IMR-90 (cell line): ENCODE results near the gene CKAP2L. TPM values are rescaled to one million over a fixed set of nuclear protein-coding genes. Genes with fewer than 3 reads are reported as not detected.

Source experiments
- ATAC-seq: fragments of 200-7000 bp; cut with Tn5 transposase; 2 replicates; pipeline ENCODE4 v1.9.1; 2020; ENCODE audit warnings: low read depth, mild to moderate bottlenecking, moderate library complexity
- BruUV-seq: library from RNA; stranded (reverse); fragments of 400-500 nt; replicated peaks from 2 replicates; lab custom pipeline; 2021; lab: Mats Ljungman, UMichigan
- CTCF ChIA-PET: fragments of 300-600 bp; formaldehyde crosslinking; extraction: SDS; loops from one replicate; lab custom pipeline; 2021; ENCODE audit warnings: antibody characterized with exemption; lab: Yijun Ruan, JAX
- POLR2A ChIA-PET: fragments of 300-600 bp; sonication (Branson Sonifier 250); formaldehyde crosslinking; loops from one replicate; lab custom pipeline; 2022; ENCODE audit warnings: antibody characterized with exemption; ENCODE audit not compliant: unreplicated experiment; lab: Charles Lee
- DNase-seq: peaks from one replicate; pipeline ENCODE4 v3.0.0; 2013
- H2AFZ ChIP-seq: replicated peaks from 2 replicates; pipeline ENCODE3; 2013; ENCODE audit warnings: low read length, mild to moderate bottlenecking; ENCODE audit not compliant: poor library complexity
- H2AK5ac ChIP-seq: 2 replicates; pipeline ENCODE4 v1.6.1; 2013; ENCODE audit warnings: low read depth, low read length, inconsistent platforms
- H2AK9ac ChIP-seq: replicated peaks from 2 replicates; pipeline ENCODE3; 2013; ENCODE audit warnings: mild to moderate bottlenecking, low read depth, low read length, moderate library complexity; ENCODE audit not compliant: poor library complexity
- H2BK120ac ChIP-seq: 2 replicates; pipeline ENCODE4 v1.6.1; 2013; ENCODE audit warnings: low read depth, low read length, inconsistent platforms
- H2BK15ac ChIP-seq: 3 replicates; pipeline ENCODE4 v1.6.1; 2013; ENCODE audit warnings: low read depth, low read length, inconsistent platforms
- H2BK20ac ChIP-seq: 2 replicates; pipeline ENCODE4 v1.6.1; 2013; ENCODE audit warnings: low read depth, mild to moderate bottlenecking, inconsistent platforms, low read length, moderate library complexity
- H2BK5ac ChIP-seq: 2 replicates; pipeline ENCODE4 v1.6.1; 2013; ENCODE audit warnings: mild to moderate bottlenecking, low read depth, low read length, inconsistent platforms; ENCODE audit not compliant: poor library complexity, severe bottlenecking
- H3K14ac ChIP-seq: replicated peaks from 2 replicates; pipeline ENCODE4 v1.6.1; 2013; ENCODE audit warnings: low read depth, low read length, inconsistent platforms
- H3K18ac ChIP-seq: 2 replicates; pipeline ENCODE4 v1.6.1; 2013; ENCODE audit warnings: low read depth, low read length, control low read depth
- H3K23ac ChIP-seq: 2 replicates; pipeline ENCODE4 v1.6.1; 2013; ENCODE audit warnings: low read depth, low read length, inconsistent platforms
- H3K27ac ChIP-seq: 2 replicates; pipeline ENCODE4 v1.5.1; 2013; ENCODE audit warnings: mild to moderate bottlenecking, control low read depth, low read length; ENCODE audit not compliant: insufficient read depth
- H3K27me3 ChIP-seq: 2 replicates; pipeline ENCODE4 v1.6.1; 2013; ENCODE audit warnings: low read length; ENCODE audit not compliant: control insufficient read depth, insufficient read depth
- H3K36me3 ChIP-seq: 2 replicates; pipeline ENCODE4 v1.6.1; 2013; ENCODE audit warnings: low read length, mixed read lengths; ENCODE audit not compliant: control insufficient read depth, insufficient read depth
- H3K4ac ChIP-seq: 2 replicates; pipeline ENCODE4 v1.6.1; 2013; ENCODE audit warnings: low read depth, low read length, inconsistent platforms
- H3K4me1 ChIP-seq: 2 replicates; pipeline ENCODE4 v1.6.1; 2013; ENCODE audit warnings: low read length, mixed read lengths; ENCODE audit not compliant: control insufficient read depth, insufficient read depth
- H3K4me2 ChIP-seq: 2 replicates; pipeline ENCODE4 v1.6.1; 2013; ENCODE audit warnings: low read depth, mild to moderate bottlenecking, control low read depth, low read length, moderate library complexity
- H3K4me3 ChIP-seq: 2 replicates; pipeline ENCODE4 v1.5.1; 2013; ENCODE audit warnings: low read depth, mild to moderate bottlenecking, control low read depth, low read length, moderate library complexity; ENCODE audit not compliant: insufficient read depth
- H3K56ac ChIP-seq: 2 replicates; pipeline ENCODE4 v1.6.1; 2013; ENCODE audit warnings: low read length, inconsistent platforms; ENCODE audit not compliant: insufficient read depth; ENCODE audit errors: extremely low read depth
- H3K79me1 ChIP-seq, 2 experiments: 2 replicates each; pipeline ENCODE4 v1.6.1; 2013; ENCODE audit warnings: low read length in 2 of 2, inconsistent platforms in 1 of 2, low read depth in 1 of 2
- H3K9ac ChIP-seq: 2 replicates; pipeline ENCODE4 v1.6.1; 2013; ENCODE audit warnings: low read depth, low read length, control low read depth
- H3K9me1 ChIP-seq: 2 replicates; pipeline ENCODE4 v1.6.1; 2013; ENCODE audit warnings: low read length, inconsistent platforms; ENCODE audit not compliant: insufficient read depth
- H3K9me3 ChIP-seq: 2 replicates; pipeline ENCODE4 v1.6.1; 2013; ENCODE audit warnings: low read length; ENCODE audit not compliant: control insufficient read depth, insufficient read depth
- H4K20me1 ChIP-seq: 2 replicates; pipeline ENCODE4 v1.6.1; 2013; ENCODE audit warnings: low read length, inconsistent platforms; ENCODE audit not compliant: insufficient read depth
- H4K5ac ChIP-seq: 2 replicates; pipeline ENCODE4 v1.6.1; 2013; ENCODE audit warnings: mild to moderate bottlenecking, low read depth, low read length, control low read depth
- H4K8ac ChIP-seq, 2 experiments: 2 replicates each; pipeline ENCODE4 v1.6.1; 2013; ENCODE audit warnings: low read depth in 2 of 2, low read length in 2 of 2, control low read depth in 1 of 2, inconsistent platforms in 1 of 2
- H4K91ac ChIP-seq: 2 replicates; pipeline ENCODE4 v1.6.1; 2013; ENCODE audit warnings: low read depth, low read length, inconsistent platforms; ENCODE audit not compliant: insufficient read depth
- BHLHE40 ChIP-seq: fragments of 150-350 bp; IDR thresholded peaks from 2 replicates; pipeline ENCODE4 v1.6.1; 2016; ENCODE audit warnings: mild to moderate bottlenecking, low read depth, low read length
- CEBPB ChIP-seq: IDR thresholded peaks from 2 replicates; pipeline ENCODE4 v1.6.1; 2012; ENCODE audit warnings: low read depth, low read length, improper control_type of control experiment
- CHD1 ChIP-seq: IDR thresholded peaks from 2 replicates; pipeline ENCODE4 v1.6.1; 2012; ENCODE audit warnings: low read depth, low read length, improper control_type of control experiment
- CTCF ChIP-seq: conservative IDR thresholded peaks from 2 replicates; pipeline ENCODE4 v1.5.1; 2012; ENCODE audit warnings: mild to moderate bottlenecking, low read depth, low read length, improper control_type of control experiment
- ELK1 ChIP-seq: fragments of 150-350 bp; IDR thresholded peaks from 2 replicates; pipeline ENCODE4 v1.6.1; 2016; ENCODE audit warnings: low read depth, mild to moderate bottlenecking, low read length, moderate library complexity, borderline replicate concordance
- FOS ChIP-seq: fragments of 150-350 bp; IDR thresholded peaks from 2 replicates; pipeline ENCODE4 v1.6.1; 2016; ENCODE audit warnings: low read depth, low read length
- MAFK ChIP-seq: IDR thresholded peaks from 2 replicates; pipeline ENCODE4 v1.6.1; 2012; ENCODE audit warnings: low read depth, low read length, improper control_type of control experiment
- MAZ ChIP-seq: IDR thresholded peaks from 2 replicates; pipeline ENCODE4 v1.6.1; 2012; ENCODE audit warnings: low read depth, mild to moderate bottlenecking, low read length, improper control_type of control experiment, moderate library complexity, borderline replicate concordance
- MXI1 ChIP-seq: IDR thresholded peaks from 2 replicates; pipeline ENCODE4 v1.6.1; 2012; ENCODE audit warnings: low read depth, mild to moderate bottlenecking, low read length, moderate library complexity, borderline replicate concordance
- NFE2L2 ChIP-seq: fragments of 150-350 bp; IDR thresholded peaks from 2 replicates; pipeline ENCODE4 v1.6.1; 2016; ENCODE audit warnings: low read depth, mild to moderate bottlenecking, low read length
- POLR2A ChIP-seq: IDR thresholded peaks from 2 replicates; pipeline ENCODE4 v1.6.1; 2012; ENCODE audit warnings: mild to moderate bottlenecking, low read depth, low read length
- RAD21 ChIP-seq: IDR thresholded peaks from 2 replicates; pipeline ENCODE4 v1.6.1; 2012; ENCODE audit warnings: low read length, improper control_type of control experiment
- RCOR1 ChIP-seq: IDR thresholded peaks from 2 replicates; pipeline ENCODE4 v1.6.1; 2012; ENCODE audit warnings: mild to moderate bottlenecking, low read length, improper control_type of control experiment; ENCODE audit not compliant: insufficient replicate concordance
- RFX5 ChIP-seq: IDR thresholded peaks from 2 replicates; pipeline ENCODE4 v1.8.0; 2012; ENCODE audit warnings: low read depth, mild to moderate bottlenecking, low read length, moderate library complexity
- SMC3 ChIP-seq: fragments of 150-350 bp; IDR thresholded peaks from 2 replicates; pipeline ENCODE4 v1.6.1; 2016; ENCODE audit warnings: low read depth, mild to moderate bottlenecking, antibody characterized with exemption, low read length, moderate library complexity
- WGBS, 2 experiments: methylation state at CpG; one replicate each; pipeline versions ENCODE4 v1.1.5 to v1.1.7; 2013; ENCODE audit warnings: missing lambda C conversion rate in 2 of 2; ENCODE audit not compliant: insufficient read length in 1 of 2; ENCODE audit errors: extremely low coverage in 2 of 2; 5-methylcytosine and 5-hydroxymethylcytosine counted together
- dilution Hi-C: fragments of 300-500 bp; cut with HindIII; formaldehyde crosslinking; loops from one replicate; pipeline ENCODE4 v1.14.3; 2018; ENCODE audit warnings: low sequenced_read_pairs; ENCODE audit not compliant: unreplicated experiment
- in situ Hi-C: fragments of 300-500 bp; cut with MboI; formaldehyde crosslinking; loops from 3 replicates; pipeline ENCODE4 v1.14.3; 2019; ENCODE audit warnings: low sequenced_read_pairs, inconsistent platforms, mixed read lengths
- intact Hi-C: fragments of 100-400 bp; cut with micrococcal nuclease; formaldehyde crosslinking; loops from 2 replicates; pipeline ENCODE4 v1.10.0; 2022
- polyA plus RNA-seq, 3 experiments: library from polyadenylated mRNA; depleted of rRNA; stranded (reverse); fragments of >200 nt; gene quantifications; 2 replicates each; pipeline ENCODE4 v1.2.3, GENCODE V29; 2012; ENCODE audit warnings: low replicate concordance in 1 of 3
- total RNA-seq: library from RNA; depleted of rRNA; stranded (reverse); fragments of >200 nt; gene quantifications from 2 replicates; pipeline ENCODE4 v1.2.3, GENCODE V29; 2012
- TF ChIP-seq, protein P1 (sequence below): fragments of 150-350 bp; IDR thresholded peaks from 2 replicates; pipeline ENCODE4 v1.6.1; 2017; ENCODE audit warnings: mild to moderate bottlenecking, antibody characterized with exemption, low read length, low read depth

The CKAP2L gene
- total and polyA plus RNA-seq, 2 of the 4 experiments (the other 2 are of a cell fraction), result 6.4 to 9.9 TPM

- Histone ChIP-seq H2AK9ac (no peak overlapping the region), H3K9me3 (0 out of 2 replicates have a peak, but pooled peaks cover 2% of the 10 kb centered on the region), H3K14ac (no peak overlapping the region), H4K20me1 (no peaks in the 10 kb centered on the region), H4K5ac (no peak overlapping the region), H3K79me1 (0 out of 4 replicates have a peak, but pooled peaks cover 0 to 3% of the 10 kb centered on the region in 2 experiments), H3K36me3 (no peaks in the 10 kb centered on the region), H2AFZ (no peak overlapping the region), H2BK120ac (no peak overlapping the region), H3K9ac (no peak overlapping the region), H3K23ac (no peak overlapping the region), H3K27ac (no peak overlapping the region), H3K9me1 (no peaks in the 10 kb centered on the region), H2BK15ac (no peak overlapping the region), H3K4me1 (no peaks in the 10 kb centered on the region), H2BK5ac (no peak overlapping the region), H4K91ac (no peak overlapping the region), H3K4ac (no peak overlapping the region), H3K4me3 (no peak overlapping the region), H3K56ac (no peak overlapping the region), H4K8ac (no peak overlapping the region), H2AK5ac (no peak overlapping the region), H3K18ac (no peak overlapping the region), H2BK20ac (no peak overlapping the region), H3K27me3 (no peaks in the 10 kb centered on the region), H3K4me2 (no peak overlapping the region)
- BruUV-seq, result no TSS peak
- POLR2A ChIA-PET, result no interaction called here
- TF ChIP-seq CEBPB (no peak), MXI1 (no peak), ELK1 (no peak), MAZ (no peak), MAFK (no peak), NFE2L2 (no peak), CHD1 (no peak), CTCF (no peak), RCOR1 (no peak), RAD21 (no peak), POLR2A (no peak), RFX5 (no peak), BHLHE40 (no peak), SMC3 (no peak), FOS (no peak)
- TF ChIP-seq, protein P1, sequence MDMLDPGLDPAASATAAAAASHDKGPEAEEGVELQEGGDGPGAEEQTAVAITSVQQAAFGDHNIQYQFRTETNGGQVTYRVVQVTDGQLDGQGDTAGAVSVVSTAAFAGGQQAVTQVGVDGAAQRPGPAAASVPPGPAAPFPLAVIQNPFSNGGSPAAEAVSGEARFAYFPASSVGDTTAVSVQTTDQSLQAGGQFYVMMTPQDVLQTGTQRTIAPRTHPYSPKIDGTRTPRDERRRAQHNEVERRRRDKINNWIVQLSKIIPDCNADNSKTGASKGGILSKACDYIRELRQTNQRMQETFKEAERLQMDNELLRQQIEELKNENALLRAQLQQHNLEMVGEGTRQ, result no peak
- no CpG with 5 or more reads among the region's 4 CpGs for WGBS, 2 experiments
- DNase-seq (no peak), ATAC-seq (no peak)
- CTCF ChIA-PET, result interaction anchor here (1.1 kb wide), 1 partner anchor 11 kb away, joined by 3 read pairs; no protein-coding TSS in a partner anchor
- dilution Hi-C loops, result no loop called here
- intact Hi-C loops, result no loop called here
- in situ Hi-C loops, result no loop called here
Measured at GRCh38 chr2:112772322-112772721, 7.9 kb upstream of the CKAP2L start.
